ENCODE measurements around the gene COL25A1.

DNA sequence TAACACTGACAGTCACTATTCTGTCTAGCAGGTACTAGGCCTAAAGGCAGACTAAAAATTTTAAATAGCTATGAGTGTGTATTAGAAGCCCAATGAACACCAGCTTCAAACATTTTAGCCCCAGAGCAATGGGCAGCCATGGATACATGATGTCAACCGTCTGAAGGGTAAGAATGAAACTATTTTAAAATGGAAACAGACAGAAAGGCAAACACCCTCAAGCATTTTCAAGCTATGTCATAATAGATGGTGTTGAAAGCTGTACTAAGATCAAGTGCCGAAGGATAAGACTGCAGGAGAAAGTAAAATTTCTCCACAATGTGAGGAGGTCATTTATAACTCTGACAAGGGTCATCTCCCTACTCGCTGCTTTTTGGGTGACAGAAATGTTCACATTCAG lies 225.0 kb downstream of the COL25A1 start:
- TF ChIP-seq, protein P1, sequence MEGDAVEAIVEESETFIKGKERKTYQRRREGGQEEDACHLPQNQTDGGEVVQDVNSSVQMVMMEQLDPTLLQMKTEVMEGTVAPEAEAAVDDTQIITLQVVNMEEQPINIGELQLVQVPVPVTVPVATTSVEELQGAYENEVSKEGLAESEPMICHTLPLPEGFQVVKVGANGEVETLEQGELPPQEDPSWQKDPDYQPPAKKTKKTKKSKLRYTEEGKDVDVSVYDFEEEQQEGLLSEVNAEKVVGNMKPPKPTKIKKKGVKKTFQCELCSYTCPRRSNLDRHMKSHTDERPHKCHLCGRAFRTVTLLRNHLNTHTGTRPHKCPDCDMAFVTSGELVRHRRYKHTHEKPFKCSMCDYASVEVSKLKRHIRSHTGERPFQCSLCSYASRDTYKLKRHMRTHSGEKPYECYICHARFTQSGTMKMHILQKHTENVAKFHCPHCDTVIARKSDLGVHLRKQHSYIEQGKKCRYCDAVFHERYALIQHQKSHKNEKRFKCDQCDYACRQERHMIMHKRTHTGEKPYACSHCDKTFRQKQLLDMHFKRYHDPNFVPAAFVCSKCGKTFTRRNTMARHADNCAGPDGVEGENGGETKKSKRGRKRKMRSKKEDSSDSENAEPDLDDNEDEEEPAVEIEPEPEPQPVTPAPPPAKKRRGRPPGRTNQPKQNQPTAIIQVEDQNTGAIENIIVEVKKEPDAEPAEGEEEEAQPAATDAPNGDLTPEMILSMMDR (IDR thresholded peaks at IDR 0.05; ENCODE audit: low read depth, low read length) = no peak
- TF ChIP-seq EZH2phosphoT487 (IDR thresholded peaks at IDR 0.05; ENCODE audit: low read depth) = no peak
